Endometrial microvascular endothelial cells (primary cell): Measurements from ENCODE around the gene TGFB2. TPM values are rescaled to one million over a fixed set of nuclear protein-coding genes. Genes with fewer than 3 reads are reported as not detected.

ENCODE experiments used
- in situ Hi-C: cut with HindIII; loops from 2 replicates; pipeline ENCODE4 v1.10.0; 2017; ENCODE audit warnings: low sequenced_read_pairs, low pct_unique_long_range_greater_than_20kb; ENCODE audit errors: inconsistent ontology term
- total RNA-seq: library from RNA; depleted of rRNA; stranded (reverse); fragments of >200 nt; gene quantifications from one replicate; pipeline ENCODE4 v1.2.3, GENCODE V29; 2015; ENCODE audit errors: inconsistent ontology term

TGFB2 gene
- total RNA-seq, 1 donor from 2014 or later, result 8.5 TPM

- in situ Hi-C loops, result no loop called here
These were observed 63.8 kb downstream of the TGFB2 start for GRCh38 chr1:218408942-218409341.

GRCh38 chr1:218409946-218410510, 64.9 kb downstream of the TGFB2 start:
- in situ Hi-C loops, result no loop called here

- in situ Hi-C loops, result no loop called here
These were observed 66.0 kb downstream of the TGFB2 start for GRCh38 chr1:218411101-218411500.

GRCh38 chr1:218412171-218412570, 67.0 kb downstream of the TGFB2 start:
- in situ Hi-C loops, result no loop called here

- in situ Hi-C loops, result no loop called here
These were observed 68.0 kb downstream of the TGFB2 start for GRCh38 chr1:218413179-218413578.

- in situ Hi-C loops, result no loop called here
These were observed 69.1 kb downstream of the TGFB2 start for GRCh38 chr1:218414060-218414728.

GRCh38 chr1:218415726-218416125, 70.6 kb downstream of the TGFB2 start:
- in situ Hi-C loops, result no loop called here

GRCh38 chr1:218421531-218421930, 76.4 kb downstream of the TGFB2 start:
- in situ Hi-C loops, result no loop called here

- in situ Hi-C loops, result no loop called here
These were observed 79.4 kb downstream of the TGFB2 start for GRCh38 chr1:218424502-218424901.

- in situ Hi-C loops, result no loop called here
These were observed 80.7 kb downstream of the TGFB2 start for GRCh38 chr1:218425647-218426342.

GRCh38 chr1:218426343-218426657, 81.2 kb downstream of the TGFB2 start:
- in situ Hi-C loops, result no loop called here

GRCh38 chr1:218429301-218429700, 84.2 kb downstream of the TGFB2 start:
- in situ Hi-C loops, result no loop called here

GRCh38 chr1:218430346-218430745, 85.2 kb downstream of the TGFB2 start:
- in situ Hi-C loops, result no loop called here

- in situ Hi-C loops, result no loop called here
These were observed 85.7 kb downstream of the TGFB2 start for GRCh38 chr1:218430822-218431221.

GRCh38 chr1:218431476-218431875, 86.3 kb downstream of the TGFB2 start:
- in situ Hi-C loops, result no loop called here

GRCh38 chr1:218433744-218434143, 88.6 kb downstream of the TGFB2 start:
- in situ Hi-C loops, result no loop called here

GRCh38 chr1:218435528-218435927, 90.4 kb downstream of the TGFB2 start:
- in situ Hi-C loops, result no loop called here

- in situ Hi-C loops, result no loop called here
These were observed 91.2 kb downstream of the TGFB2 start for GRCh38 chr1:218436346-218436745.

GRCh38 chr1:218436997-218437396, 91.9 kb downstream of the TGFB2 start:
- in situ Hi-C loops, result no loop called here

GRCh38 chr1:218439541-218440295, 94.6 kb downstream of the TGFB2 start:
- in situ Hi-C loops, result no loop called here
